Uterus (tissue), 2 donors: ENCODE results near the gene QPCT.

Experiments used
- CTCF ChIP-seq, 4 experiments: fragments of 200-600 bp in 2 of 4; fragments of 450-650 bp in 2 of 4; sonication (generic) in 2 of 4; IDR thresholded peaks; one replicate each; pipeline ENCODE4 v1.5.1; 2016 to 2019; ENCODE audit warnings: antibody characterized with exemption in 4 of 4, mild to moderate bottlenecking in 2 of 4, moderate library complexity in 1 of 4
- POLR2A ChIP-seq, 2 donors: fragments of 450-650 bp; IDR thresholded peaks; one replicate each; pipeline ENCODE4 v1.6.1; 2016; ENCODE audit warnings: antibody characterized with exemption in 2 of 2, mild to moderate bottlenecking in 1 of 2, moderate library complexity in 1 of 2

DNA sequence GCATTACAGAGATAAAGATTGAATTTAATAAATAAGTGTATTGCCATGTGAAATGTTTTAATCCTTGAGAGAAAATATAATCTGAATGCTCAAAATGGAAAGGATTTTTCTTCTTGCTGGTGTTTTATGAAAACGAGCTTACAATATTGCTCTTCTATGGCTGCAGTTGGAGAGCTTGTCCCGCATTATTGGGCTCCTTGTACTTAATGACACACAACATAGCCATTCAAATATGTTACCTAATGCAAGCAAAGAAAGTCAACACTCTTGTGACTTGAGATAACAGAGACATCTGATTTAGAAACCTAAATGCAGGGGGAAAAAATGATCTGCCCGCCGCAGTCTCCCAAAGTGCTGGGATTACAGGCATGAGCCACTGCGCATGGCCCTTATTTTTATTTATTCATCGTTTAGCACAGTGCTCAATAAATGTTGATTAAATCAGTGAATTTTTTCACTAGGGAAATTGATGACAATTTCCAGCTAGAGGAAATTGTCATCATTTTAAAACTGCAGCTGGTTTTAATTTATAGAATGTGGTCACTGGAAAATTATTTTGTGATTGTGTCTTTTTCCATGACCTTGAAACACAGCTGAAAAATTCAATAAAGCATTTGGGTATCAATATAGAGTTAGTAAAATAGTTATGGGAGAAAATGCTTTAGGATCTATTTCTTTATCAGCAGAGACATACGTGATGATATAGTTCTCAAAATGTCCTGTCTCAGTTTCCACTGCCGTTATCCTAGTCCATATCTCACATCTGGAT is 17.4 kb upstream of the QPCT start:
- TF ChIP-seq CTCF (IDR thresholded peaks at IDR 0.05) (no peak), POLR2A (IDR thresholded peaks at IDR 0.05) (no peak)
